LNCaP clone FGC (cell line): Measurements from ENCODE around the gene KEL.
A peak's percentile ranks its signal among the peaks of the same experiment; 100 is the strongest.

Experiments used
- DNase-seq: peaks from one replicate; pipeline ENCODE4 v3.0.0-alpha.2; 2011; ENCODE audit warnings: low read depth
- H3K4me3 ChIP-seq: 2 replicates; pipeline ENCODE4 v1.5.1; 2011; ENCODE audit warnings: mild to moderate bottlenecking, low read depth, low read length, control low read depth
- CTCF ChIP-seq: IDR thresholded peaks from 2 replicates; pipeline ENCODE4 v1.5.1; 2012; ENCODE audit warnings: mild to moderate bottlenecking; ENCODE audit not compliant: control insufficient read depth, insufficient read depth; ENCODE audit errors: extremely low read depth

Gene KEL

GRCh38 chr7:142899661-142900060, 62.5 kb downstream of the KEL start:
- no peak for TF ChIP-seq CTCF
- DNase-seq, result no peak
- no peak overlapping the region for H3K4me3 ChIP-seq

- no peak for TF ChIP-seq CTCF
- no peak overlapping the region for H3K4me3 ChIP-seq
- DNase-seq, result no peak
Measured at GRCh38 chr7:142898377-142899170, 63.6 kb downstream of the KEL start.

- no peak for TF ChIP-seq CTCF
- DNase-seq, result no peak
- no peak overlapping the region for H3K4me3 ChIP-seq
Measured at GRCh38 chr7:142897691-142898090, 64.5 kb downstream of the KEL start.

GRCh38 chr7:142896741-142897379, 65.3 kb downstream of the KEL start:
- no peak for TF ChIP-seq CTCF
- no peak overlapping the region for H3K4me3 ChIP-seq
- no peak for DNase-seq

- DNase-seq, result no peak
- TF ChIP-seq CTCF, result no peak
- no peak overlapping the region for H3K4me3 ChIP-seq
Measured at GRCh38 chr7:142896151-142896550, 66.0 kb downstream of the KEL start.

GRCh38 chr7:142894985-142895593, 67.1 kb downstream of the KEL start:
- H3K4me3 ChIP-seq, result no peak overlapping the region
- no peak for TF ChIP-seq CTCF
- DNase-seq, result peak; percentile 87
